SK-N-SH (cell line): ENCODE data around the gene SH3RF1. TPM values are rescaled to one million over a fixed set of nuclear protein-coding genes. Genes with fewer than 3 reads are reported as not detected.

Source experiments
- CTCF ChIP-seq: fragments of 200-600 bp; sonication (generic); IDR thresholded peaks from 2 replicates; pipeline ENCODE4 v1.6.1; 2017; ENCODE audit warnings: antibody characterized with exemption, mild to moderate bottlenecking, moderate library complexity
- EP300 ChIP-seq, 2 experiments: IDR thresholded peaks; 2 replicates each; pipeline versions ENCODE4 v1.4.0 to v1.6.1; 2012; ENCODE audit warnings: borderline replicate concordance in 1 of 2, low read depth in 1 of 2, low read length in 1 of 2
- FOSL2 ChIP-seq: IDR thresholded peaks from 2 replicates; pipeline ENCODE4 v1.4.0; 2012; ENCODE audit warnings: low read depth, mild to moderate bottlenecking, moderate library complexity, borderline replicate concordance
- GABPA ChIP-seq: IDR thresholded peaks from 2 replicates; pipeline ENCODE4 v1.4.0; 2012; ENCODE audit warnings: low read depth, mild to moderate bottlenecking
- JUND ChIP-seq: IDR thresholded peaks from 2 replicates; pipeline ENCODE4 v1.4.0; 2012
- MAX ChIP-seq: IDR thresholded peaks from 2 replicates; pipeline ENCODE4 v1.4.0; 2012; ENCODE audit warnings: low read depth
- MEF2A ChIP-seq: IDR thresholded peaks from 2 replicates; pipeline ENCODE4 v1.4.0; 2012; ENCODE audit warnings: low read depth, borderline replicate concordance
- NFIC ChIP-seq: IDR thresholded peaks from 2 replicates; pipeline ENCODE4 v1.4.0; 2012; ENCODE audit warnings: borderline replicate concordance
- PBX3 ChIP-seq: IDR thresholded peaks from 2 replicates; pipeline ENCODE4; 2012
- POLR2AphosphoS5 ChIP-seq: IDR thresholded peaks from 2 replicates; pipeline ENCODE4 v1.6.1; 2012; ENCODE audit warnings: low read depth, low read length
- RAD21 ChIP-seq: IDR thresholded peaks from 2 replicates; pipeline ENCODE4 v1.6.1; 2012; ENCODE audit warnings: mild to moderate bottlenecking, low read length
- REST ChIP-seq: IDR thresholded peaks from 2 replicates; pipeline ENCODE4 v1.6.1; 2012; ENCODE audit warnings: mild to moderate bottlenecking, low read depth, low read length, moderate library complexity
- RFX5 ChIP-seq: IDR thresholded peaks from 2 replicates; pipeline ENCODE4 v1.6.1; 2012; ENCODE audit warnings: mild to moderate bottlenecking, improper control_type of control experiment, low read length
- SMC3 ChIP-seq: IDR thresholded peaks from 2 replicates; pipeline ENCODE4 v1.6.1; 2012; ENCODE audit warnings: low read depth, low read length, improper control_type of control experiment
- TCF12 ChIP-seq: IDR thresholded peaks from 2 replicates; pipeline ENCODE4 v1.4.0; 2012
- USF1 ChIP-seq: IDR thresholded peaks from 2 replicates; pipeline ENCODE4 v1.4.0; 2012; ENCODE audit warnings: low read depth, borderline replicate concordance
- USF2 ChIP-seq: fragments of 150-350 bp; IDR thresholded peaks from 2 replicates; pipeline ENCODE4 v1.6.1; 2017; ENCODE audit warnings: antibody characterized with exemption, low read length, low read depth, borderline replicate concordance
- YY1 ChIP-seq: IDR thresholded peaks from 2 replicates; pipeline ENCODE4 v1.4.0; 2012; ENCODE audit warnings: low read depth, mild to moderate bottlenecking
- polyA plus RNA-seq, 3 experiments: library from polyadenylated mRNA; depleted of rRNA; stranded (reverse); fragments of >200 nt; gene quantifications; 2 replicates each; pipeline ENCODE4 v1.2.3, GENCODE V29; 2012

SH3RF1 gene
- polyA plus RNA-seq, 1 of the 3 experiments (the other 2 are of a cell fraction) = 22.0 TPM

GRCh38 chr4:169229571-169230028 is 41.2 kb downstream of the SH3RF1 start (continued):
- TF ChIP-seq JUND = peak; percentile 97
- peak; percentile 96 for TF ChIP-seq TCF12
- TF ChIP-seq SMC3 = 0 out of 2 replicates have a peak, but pooled peaks have one; percentile 9
- peak; percentile 30; the same call in 1 of the 2 replicates for TF ChIP-seq MAX
- TF ChIP-seq YY1 = no peak
- peak; percentile 97 for TF ChIP-seq MEF2A
- TF ChIP-seq GABPA = no peak
- no peak for TF ChIP-seq REST
- TF ChIP-seq USF1 = no peak
- peak; percentile 74 to 92 for TF ChIP-seq EP300 (IDR thresholded peaks at IDR 0.05; ENCODE audit: borderline replicate concordance in 1 of 2, low read depth in 1 of 2, low read length in 1 of 2)
- TF ChIP-seq RAD21 = no peak
- TF ChIP-seq USF2 = no peak
- peak; percentile 97 for TF ChIP-seq FOSL2
- peak; percentile 96 for TF ChIP-seq PBX3
- TF ChIP-seq RFX5 = no peak
- no peak for TF ChIP-seq CTCF
- peak; percentile 84 for TF ChIP-seq POLR2AphosphoS5
- peak; percentile 93 for TF ChIP-seq NFIC
